HepG2 (cell line): Measurements from ENCODE around the gene NRIP2.

Experiments
- FOSL1 ChIP-seq: sonication (generic); formaldehyde crosslinking; IDR thresholded peaks from 2 replicates; pipeline ENCODE4 v1.9.0; 2021; ENCODE audit warnings: missing genetic modification reagents, borderline replicate concordance
- PRPF4 ChIP-seq: fragments of 200-400 bp; formaldehyde crosslinking; IDR thresholded peaks from 2 replicates; pipeline ENCODE4 v1.6.1; 2016; ENCODE audit warnings: low read length, low read depth; ENCODE audit not compliant: poor library complexity, severe bottlenecking
- RBFOX2 ChIP-seq: fragments of 200-400 bp; formaldehyde crosslinking; IDR thresholded peaks from 2 replicates; pipeline ENCODE4 v1.6.1; 2017; ENCODE audit warnings: low read depth, mild to moderate bottlenecking, low read length
- ZNF160 ChIP-seq: sonication (generic); formaldehyde crosslinking; IDR thresholded peaks from 2 replicates; pipeline ENCODE4 v1.8.0; 2022; ENCODE audit warnings: mild to moderate bottlenecking, inconsistent platforms, missing genetic modification reagents
- ZNF180 ChIP-seq: sonication (generic); formaldehyde crosslinking; IDR thresholded peaks from 2 replicates; pipeline ENCODE4 v1.4.0; 2020; ENCODE audit warnings: low read depth, missing genetic modification reagents, borderline replicate concordance
- TF ChIP-seq, protein P1 (sequence below): sonication (generic); formaldehyde crosslinking; IDR thresholded peaks from 2 replicates; pipeline ENCODE4 v1.4.0; 2020; ENCODE audit warnings: low read depth, mild to moderate bottlenecking, missing genetic modification reagents
- TF ChIP-seq, protein P2 (sequence below): sonication (generic); formaldehyde crosslinking; IDR thresholded peaks from 2 replicates; pipeline ENCODE4 v1.4.0; 2020; ENCODE audit warnings: missing genetic modification reagents, borderline replicate concordance
- TF ChIP-seq, protein P3 (sequence below): sonication (generic); formaldehyde crosslinking; IDR thresholded peaks from 2 replicates; pipeline ENCODE4 v1.5.0; 2020; ENCODE audit warnings: mild to moderate bottlenecking, missing genetic modification reagents, moderate library complexity
- TF ChIP-seq, protein P4 (sequence below): IDR thresholded peaks from 2 replicates; pipeline ENCODE4 v1.6.1; 2012; ENCODE audit warnings: low read depth, low read length, improper control_type of control experiment

DNA sequence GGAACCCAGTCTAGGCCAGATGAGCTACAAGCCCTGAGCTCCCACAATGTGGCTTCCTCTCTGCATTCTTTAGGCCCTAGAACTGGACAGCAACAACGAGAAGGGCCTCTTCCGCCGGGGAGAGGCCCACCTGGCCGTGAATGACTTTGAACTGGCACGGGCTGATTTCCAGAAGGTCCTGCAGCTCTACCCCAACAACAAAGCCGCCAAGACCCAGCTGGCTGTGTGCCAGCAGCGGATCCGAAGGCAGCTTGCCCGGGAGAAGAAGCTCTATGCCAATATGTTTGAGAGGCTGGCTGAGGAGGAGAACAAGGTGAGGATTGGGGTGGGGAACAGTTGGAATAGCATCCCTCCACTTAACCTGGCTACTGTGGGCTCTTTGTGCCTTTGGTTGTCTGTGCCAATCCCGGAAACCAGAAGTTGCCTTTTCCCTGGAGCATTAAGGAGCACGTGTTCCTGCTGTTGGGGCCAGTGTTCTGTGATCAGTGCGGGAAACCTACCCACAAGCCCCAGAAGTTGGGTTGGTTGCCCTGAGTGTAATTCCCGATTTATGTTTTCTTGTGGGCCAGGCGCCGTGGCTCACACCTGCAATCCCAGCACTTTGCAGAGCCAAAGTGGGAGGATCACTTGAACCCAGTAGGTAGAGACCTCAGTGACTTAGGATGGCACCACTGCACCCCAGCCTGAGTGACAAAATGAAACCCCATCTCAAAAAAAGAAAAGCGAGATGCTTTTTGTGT, 33.6 kb downstream of the NRIP2 start:
- TF ChIP-seq ZNF160 (CRISPR knock-in tag) (no peak), PRPF4 (no peak), ZNF180 (CRISPR knock-in tag) (no peak), RBFOX2 (no peak), FOSL1 (CRISPR knock-in tag) (no peak)
- TF ChIP-seq, protein P1, sequence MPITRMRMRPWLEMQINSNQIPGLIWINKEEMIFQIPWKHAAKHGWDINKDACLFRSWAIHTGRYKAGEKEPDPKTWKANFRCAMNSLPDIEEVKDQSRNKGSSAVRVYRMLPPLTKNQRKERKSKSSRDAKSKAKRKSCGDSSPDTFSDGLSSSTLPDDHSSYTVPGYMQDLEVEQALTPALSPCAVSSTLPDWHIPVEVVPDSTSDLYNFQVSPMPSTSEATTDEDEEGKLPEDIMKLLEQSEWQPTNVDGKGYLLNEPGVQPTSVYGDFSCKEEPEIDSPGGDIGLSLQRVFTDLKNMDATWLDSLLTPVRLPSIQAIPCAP (CRISPR knock-in tag), result no peak
- TF ChIP-seq, protein P2, sequence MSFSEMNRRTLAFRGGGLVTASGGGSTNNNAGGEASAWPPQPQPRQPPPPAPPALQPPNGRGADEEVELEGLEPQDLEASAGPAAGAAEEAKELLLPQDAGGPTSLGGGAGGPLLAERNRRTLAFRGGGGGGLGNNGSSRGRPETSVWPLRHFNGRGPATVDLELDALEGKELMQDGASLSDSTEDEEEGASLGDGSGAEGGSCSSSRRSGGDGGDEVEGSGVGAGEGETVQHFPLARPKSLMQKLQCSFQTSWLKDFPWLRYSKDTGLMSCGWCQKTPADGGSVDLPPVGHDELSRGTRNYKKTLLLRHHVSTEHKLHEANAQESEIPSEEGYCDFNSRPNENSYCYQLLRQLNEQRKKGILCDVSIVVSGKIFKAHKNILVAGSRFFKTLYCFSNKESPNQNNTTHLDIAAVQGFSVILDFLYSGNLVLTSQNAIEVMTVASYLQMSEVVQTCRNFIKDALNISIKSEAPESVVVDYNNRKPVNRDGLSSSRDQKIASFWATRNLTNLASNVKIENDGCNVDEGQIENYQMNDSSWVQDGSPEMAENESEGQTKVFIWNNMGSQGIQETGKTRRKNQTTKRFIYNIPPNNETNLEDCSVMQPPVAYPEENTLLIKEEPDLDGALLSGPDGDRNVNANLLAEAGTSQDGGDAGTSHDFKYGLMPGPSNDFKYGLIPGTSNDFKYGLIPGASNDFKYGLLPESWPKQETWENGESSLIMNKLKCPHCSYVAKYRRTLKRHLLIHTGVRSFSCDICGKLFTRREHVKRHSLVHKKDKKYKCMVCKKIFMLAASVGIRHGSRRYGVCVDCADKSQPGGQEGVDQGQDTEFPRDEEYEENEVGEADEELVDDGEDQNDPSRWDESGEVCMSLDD, result no peak
- TF ChIP-seq, protein P3, sequence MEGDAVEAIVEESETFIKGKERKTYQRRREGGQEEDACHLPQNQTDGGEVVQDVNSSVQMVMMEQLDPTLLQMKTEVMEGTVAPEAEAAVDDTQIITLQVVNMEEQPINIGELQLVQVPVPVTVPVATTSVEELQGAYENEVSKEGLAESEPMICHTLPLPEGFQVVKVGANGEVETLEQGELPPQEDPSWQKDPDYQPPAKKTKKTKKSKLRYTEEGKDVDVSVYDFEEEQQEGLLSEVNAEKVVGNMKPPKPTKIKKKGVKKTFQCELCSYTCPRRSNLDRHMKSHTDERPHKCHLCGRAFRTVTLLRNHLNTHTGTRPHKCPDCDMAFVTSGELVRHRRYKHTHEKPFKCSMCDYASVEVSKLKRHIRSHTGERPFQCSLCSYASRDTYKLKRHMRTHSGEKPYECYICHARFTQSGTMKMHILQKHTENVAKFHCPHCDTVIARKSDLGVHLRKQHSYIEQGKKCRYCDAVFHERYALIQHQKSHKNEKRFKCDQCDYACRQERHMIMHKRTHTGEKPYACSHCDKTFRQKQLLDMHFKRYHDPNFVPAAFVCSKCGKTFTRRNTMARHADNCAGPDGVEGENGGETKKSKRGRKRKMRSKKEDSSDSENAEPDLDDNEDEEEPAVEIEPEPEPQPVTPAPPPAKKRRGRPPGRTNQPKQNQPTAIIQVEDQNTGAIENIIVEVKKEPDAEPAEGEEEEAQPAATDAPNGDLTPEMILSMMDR, result no peak
- TF ChIP-seq, protein P4, sequence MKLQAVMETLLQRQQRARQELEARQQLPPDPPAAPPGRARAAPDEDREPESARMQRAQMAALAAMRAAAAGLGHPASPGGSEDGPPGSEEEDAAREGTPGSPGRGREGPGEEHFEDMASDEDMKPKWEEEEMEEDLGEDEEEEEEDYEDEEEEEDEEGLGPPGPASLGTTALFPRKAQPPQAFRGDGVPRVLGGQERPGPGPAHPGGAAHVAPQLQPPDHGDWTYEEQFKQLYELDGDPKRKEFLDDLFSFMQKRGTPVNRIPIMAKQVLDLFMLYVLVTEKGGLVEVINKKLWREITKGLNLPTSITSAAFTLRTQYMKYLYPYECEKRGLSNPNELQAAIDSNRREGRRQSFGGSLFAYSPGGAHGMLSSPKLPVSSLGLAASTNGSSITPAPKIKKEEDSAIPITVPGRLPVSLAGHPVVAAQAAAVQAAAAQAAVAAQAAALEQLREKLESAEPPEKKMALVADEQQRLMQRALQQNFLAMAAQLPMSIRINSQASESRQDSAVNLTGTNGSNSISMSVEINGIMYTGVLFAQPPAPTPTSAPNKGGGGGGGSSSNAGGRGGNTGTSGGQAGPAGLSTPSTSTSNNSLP, result no peak
